GM18511 (cell line): Measurements from ENCODE around the gene APH1B.
"Not testable (repeated sequence)": the region's sequence is repeated elsewhere in the genome, so short reads cannot be mapped to it uniquely, and the experiment has no call there.

Experiments used
- ATAC-seq: cut with Tn5 transposase; IDR thresholded peaks from one replicate; pipeline ENCODE4 v1.9.1; 2021; ENCODE audit warnings: mild to moderate bottlenecking, moderate library complexity; ENCODE audit not compliant: unreplicated experiment

The APH1B gene

DNA sequence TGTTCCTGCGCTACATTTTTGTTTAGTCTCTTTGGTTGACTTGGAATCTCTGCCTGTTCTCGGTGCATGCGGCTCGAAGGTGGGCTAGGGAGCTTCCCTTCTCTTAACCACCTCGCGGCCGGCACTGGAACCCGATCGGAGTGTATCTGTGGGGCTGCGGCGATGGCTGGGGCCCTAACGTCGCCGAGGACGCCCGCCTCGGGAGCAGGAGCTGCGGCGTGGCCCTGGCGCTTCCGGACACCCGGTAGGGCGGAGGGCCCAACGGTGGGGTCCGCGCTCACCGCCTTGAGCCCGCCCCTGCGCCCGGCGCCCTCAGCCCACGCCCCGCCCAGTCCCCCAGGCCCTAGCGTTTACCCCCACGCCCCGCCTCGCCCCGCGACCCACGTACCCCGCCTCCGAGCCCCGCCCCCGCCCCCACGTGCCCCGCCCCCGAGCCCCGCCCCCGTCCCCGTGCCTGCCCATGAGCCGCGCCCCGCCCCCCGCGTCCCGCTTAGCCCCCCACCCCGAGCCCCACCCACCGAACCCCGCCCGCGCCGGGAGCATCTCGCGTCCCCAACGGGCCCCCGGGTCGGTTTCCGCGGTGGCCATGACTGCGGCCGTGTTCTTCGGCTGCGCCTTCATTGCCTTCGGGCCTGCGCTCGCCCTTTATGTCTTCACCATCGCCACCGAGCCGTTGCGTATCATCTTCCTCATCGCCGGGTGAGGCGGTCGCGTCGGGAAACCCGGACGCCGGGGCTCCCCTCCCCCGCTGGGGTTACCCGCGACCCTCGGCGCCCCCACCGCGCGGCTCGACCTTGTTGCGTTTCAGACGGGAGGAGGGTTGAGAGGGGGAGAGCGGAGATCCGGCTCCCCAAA, at the start of gene APH1B:
TSS of gene APH1B (plus strand) at position 568 of the 855 bp plus-strand sequence. CDS start at position 587, 19 bp downstream.
- ATAC-seq = peak; percentile 73

GRCh38 chr15:63227689-63228088, 49.7 kb upstream of the APH1B start:
- ATAC-seq = no peak

GRCh38 chr15:63231206-63231605, 46.2 kb upstream of the APH1B start:
- no peak for ATAC-seq

- no peak for ATAC-seq
Measured at GRCh38 chr15:63231706-63232105, 45.7 kb upstream of the APH1B start.

- no peak for ATAC-seq
Measured at GRCh38 chr15:63232405-63232804, 45.0 kb upstream of the APH1B start.

- no peak for ATAC-seq
Measured at GRCh38 chr15:63232943-63233342, 44.5 kb upstream of the APH1B start.

DNA sequence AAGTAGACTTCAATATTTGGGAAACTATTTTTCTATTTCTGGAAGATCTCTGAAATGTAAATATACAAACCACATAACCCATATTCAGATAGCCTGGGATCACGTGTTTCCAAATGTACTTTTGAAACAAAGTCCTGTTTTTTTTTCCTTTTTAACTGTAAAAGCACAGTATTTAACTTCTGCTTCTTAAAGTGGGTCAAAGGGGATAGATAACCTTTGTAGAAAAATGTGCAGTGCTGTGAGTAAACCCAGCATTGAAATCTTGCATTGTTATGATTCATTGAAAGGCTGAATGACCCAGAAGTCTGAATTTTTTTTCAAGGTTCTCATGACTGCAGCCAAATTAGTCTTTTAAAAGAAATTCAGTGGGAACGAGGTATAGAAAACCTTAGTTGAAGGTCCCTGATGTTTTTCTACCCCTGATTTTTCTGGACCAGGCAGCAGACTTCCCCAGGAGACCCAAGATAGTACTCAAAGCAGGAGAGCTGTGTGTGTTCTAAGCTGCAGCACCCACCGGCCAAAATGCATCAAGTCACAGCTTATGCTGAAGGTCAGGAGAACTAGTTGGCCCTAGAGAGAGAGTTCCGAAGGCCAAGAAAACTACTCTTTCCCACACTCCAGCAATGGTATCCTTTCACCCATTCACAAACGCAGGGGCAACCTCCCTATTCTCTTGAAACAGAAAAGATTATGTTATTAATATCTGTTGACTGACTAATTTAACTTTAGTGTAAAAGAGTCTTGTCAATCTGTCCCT, 43.6 kb upstream of the APH1B start:
- no peak for ATAC-seq

DNA sequence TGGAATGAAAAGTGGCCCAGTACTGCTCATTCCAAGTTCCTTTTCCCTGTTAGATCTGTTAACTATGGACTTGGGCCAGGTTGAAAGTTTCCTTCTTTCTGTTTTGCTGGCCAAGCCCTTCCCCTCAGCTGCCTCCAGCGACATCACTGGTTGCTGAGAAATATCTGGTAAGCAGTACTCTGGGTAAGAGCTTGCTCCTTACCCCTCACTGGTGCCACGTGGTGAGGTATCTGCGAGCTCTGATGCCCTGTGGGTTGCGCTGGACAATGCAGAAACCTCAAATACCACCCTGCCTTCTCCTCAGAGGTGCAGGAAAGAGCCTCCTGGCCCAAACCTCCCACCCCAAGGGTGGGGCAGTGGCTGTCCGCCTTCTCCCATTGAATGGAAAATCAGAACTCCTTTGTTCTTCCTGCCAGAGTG, 42.9 kb upstream of the APH1B start:
- ATAC-seq = no peak

DNA sequence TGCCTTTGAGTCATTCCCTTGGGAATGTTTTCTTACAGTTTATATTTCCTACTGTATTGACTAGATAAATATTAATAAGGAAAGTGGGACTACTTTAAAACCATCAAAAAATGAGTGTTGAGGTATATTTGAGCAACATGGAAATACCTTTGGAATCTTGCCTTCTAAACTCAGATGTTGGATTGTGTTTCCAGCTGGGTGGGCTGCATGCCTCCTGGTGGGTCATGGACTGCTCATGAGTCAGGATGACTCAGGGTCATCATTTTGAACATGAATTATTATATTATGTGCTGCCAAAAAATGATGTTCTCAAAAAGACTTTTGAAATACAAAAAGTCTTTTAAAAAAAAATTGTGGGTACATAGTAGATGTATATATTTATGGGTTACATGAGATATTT, 41.1 kb upstream of the APH1B start:
- ATAC-seq = no peak

GRCh38 chr15:63237086-63237485, 40.3 kb upstream of the APH1B start:
- not testable (repeated sequence) for ATAC-seq

GRCh38 chr15:63238171-63238570, 39.2 kb upstream of the APH1B start:
- no peak for ATAC-seq

GRCh38 chr15:63238796-63239195, 38.6 kb upstream of the APH1B start:
- ATAC-seq = peak; percentile 68

DNA sequence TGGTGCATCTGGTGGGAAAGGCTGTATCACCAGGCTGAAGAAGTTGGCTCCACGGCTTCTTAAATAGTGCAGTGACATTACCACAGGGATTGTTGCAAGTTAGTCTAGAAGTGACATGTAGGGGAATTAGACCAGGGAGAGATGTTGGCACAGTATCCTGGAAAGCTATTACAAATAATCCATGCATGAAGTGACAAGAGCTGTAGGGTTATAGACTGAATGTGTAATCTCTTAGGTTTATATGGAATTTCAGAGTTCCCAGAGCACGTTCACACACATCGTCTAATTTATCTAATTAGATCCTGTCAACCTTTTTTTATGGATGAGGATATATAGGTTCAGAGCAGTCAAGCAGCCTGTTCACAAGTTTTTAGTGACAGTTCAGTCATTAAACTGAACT, 37.3 kb upstream of the APH1B start:
- no peak for ATAC-seq

DNA sequence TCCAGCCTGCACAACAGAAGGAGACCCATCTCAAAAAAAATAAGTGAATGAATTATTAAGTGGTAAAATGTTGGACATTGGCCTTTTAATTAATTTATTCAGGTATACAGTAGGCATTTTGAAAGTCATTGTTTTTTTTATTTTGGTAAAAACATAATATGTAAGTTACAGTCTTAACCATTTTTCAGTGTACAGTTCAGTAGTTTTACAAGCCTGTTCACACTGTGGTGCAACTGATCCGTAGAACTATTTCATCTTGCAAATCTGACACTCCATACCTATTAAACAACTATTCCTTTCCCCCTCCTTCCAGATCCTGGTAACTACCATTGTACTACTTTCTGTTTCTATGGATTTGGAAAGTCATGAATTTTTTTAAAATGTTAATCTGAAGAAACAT, 36.1 kb upstream of the APH1B start:
- ATAC-seq = no peak

GRCh38 chr15:63243101-63243500, 34.3 kb upstream of the APH1B start:
- no peak for ATAC-seq

GRCh38 chr15:63243776-63244175, 33.6 kb upstream of the APH1B start:
- no peak for ATAC-seq

GRCh38 chr15:63244399-63244798, 33.0 kb upstream of the APH1B start:
- ATAC-seq = no peak

DNA sequence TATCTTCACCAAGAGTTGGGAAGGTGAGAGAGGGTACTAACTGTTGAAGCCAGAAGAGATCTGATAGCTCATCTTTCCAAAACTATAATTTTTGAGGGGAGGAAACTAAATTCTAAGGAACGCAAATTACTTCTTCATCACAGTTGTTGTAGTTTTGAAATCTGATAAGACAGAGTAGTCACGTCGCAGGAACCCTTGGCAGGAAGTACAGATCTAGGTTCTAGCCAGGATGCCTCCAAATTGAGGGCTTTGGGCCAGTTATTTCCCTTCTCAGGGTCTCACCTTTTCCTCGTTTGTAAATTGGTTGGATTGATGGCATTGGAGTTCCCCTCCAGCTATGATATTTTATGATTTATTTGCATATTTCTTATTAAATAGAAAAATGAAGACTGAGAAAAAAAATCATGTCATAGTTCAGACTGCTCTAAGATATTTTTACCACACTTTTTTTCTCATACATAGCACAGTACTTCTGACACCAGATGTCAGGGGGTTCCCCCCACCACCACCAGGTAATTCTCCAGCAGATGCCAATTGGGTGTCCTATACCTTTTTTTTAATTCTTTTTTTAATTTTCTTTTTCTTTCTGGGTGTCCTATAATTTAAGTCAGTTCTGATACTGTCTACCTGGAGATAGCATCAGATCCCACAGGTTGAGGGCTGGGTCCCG, 32.3 kb upstream of the APH1B start:
- ATAC-seq = no peak

DNA sequence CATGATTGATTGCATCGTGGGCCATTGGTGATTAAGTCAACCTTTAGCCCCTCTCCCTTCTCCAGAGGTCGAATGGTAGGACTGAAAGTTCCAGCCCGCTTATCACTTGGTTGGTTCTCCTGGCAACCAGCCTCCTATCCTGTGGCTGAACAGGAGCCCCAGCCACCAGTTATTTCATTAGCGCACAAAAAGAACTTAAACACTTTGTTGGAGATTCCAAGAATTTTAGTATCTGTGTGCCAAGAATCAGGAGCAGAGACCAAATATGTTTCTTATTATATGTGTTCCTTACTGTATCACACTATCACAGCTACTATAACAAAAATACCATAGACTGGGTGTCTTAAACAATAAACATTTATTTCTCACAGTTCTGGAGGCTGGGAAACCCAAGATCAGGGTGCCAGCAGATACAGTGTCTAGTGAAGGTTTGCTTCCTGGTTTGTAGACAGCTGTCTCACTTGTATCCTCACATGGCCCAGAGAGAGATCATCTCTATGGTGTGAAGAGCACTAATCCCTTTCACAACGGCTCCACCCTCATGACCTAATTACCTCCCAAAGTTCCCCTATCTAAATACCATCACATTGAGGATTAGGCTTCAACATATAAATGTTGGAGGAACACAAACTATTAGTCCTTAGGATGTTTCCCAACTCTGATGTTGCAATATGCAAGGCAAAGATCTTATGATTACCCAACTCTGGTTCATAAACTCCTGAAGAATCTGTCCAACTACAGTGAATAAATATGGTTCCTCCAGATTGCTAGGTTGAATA, 30.5 kb upstream of the APH1B start:
- no peak for ATAC-seq

DNA sequence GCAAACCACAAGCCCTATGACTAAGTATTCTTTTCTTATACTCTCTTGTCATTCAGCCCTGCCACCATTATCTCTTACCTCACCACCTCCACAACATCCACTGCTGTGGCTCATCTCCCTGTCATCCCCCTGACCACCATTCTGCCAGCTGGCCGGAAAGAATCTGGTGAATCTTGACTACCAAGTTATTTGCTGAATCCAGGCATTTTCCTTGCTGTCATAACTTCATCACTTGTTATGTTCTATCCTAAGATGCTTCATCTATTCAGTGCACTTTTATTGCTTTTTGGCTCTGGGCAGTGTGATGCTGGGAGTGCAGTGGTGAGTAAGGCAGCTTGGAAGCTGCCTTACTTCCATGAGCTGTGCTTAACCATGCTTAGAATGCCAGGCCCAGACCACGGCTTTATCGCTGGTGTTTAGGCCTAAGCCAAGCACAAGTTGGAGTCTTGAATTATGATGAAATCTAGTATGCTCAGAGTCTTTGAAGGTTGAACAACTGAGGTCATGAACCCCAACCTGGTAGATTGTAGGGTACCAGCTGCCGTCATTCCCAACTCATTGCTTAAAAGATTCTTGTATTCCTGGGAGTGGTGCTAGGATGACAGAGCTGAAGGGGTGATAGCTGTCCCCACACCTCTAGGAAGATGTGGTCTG, 27.0 kb upstream of the APH1B start:
- ATAC-seq = no peak
